Sigmoid colon (tissue), 7 donors: ENCODE measurements around the gene EFHD2. TPM values are rescaled to one million over a fixed set of nuclear protein-coding genes. Genes with fewer than 3 reads are reported as not detected.

Experiments
- DNase-seq: peaks from one replicate; pipeline ENCODE4 v3.0.0-alpha.2; 2019
- H3K27ac ChIP-seq, 4 donors: fragments of 200-600 bp; sonication (generic); one replicate each; pipeline ENCODE4 v1.5.1; 2016 to 2019; ENCODE audit warnings: mild to moderate bottlenecking in 1 of 4
- H3K27me3 ChIP-seq, 3 donors: fragments of 200-600 bp; sonication (generic); one replicate each; pipeline ENCODE4 v1.5.1; 2019; ENCODE audit warnings: mild to moderate bottlenecking in 1 of 3
- H3K36me3 ChIP-seq, 4 donors: fragments of 200-600 bp; sonication (generic); one replicate each; pipeline ENCODE4 v1.5.1; 2016 to 2019
- H3K4me1 ChIP-seq, 4 donors: fragments of 200-600 bp; sonication (generic); one replicate each; pipeline ENCODE4 v1.5.1; 2017 to 2019
- H3K4me3 ChIP-seq, 4 donors: fragments of 200-600 bp; sonication (generic); one replicate each; pipeline ENCODE4 v1.5.1; 2017 to 2019; ENCODE audit warnings: mild to moderate bottlenecking in 2 of 4, moderate library complexity in 1 of 4
- H3K9me3 ChIP-seq, 4 donors: fragments of 200-600 bp in 3 of 4; sonication (generic) in 3 of 4; one replicate each; pipeline versions ENCODE4 v1.5.1 to v1.6.1; 2013 to 2019
- CTCF ChIP-seq, 4 experiments: fragments of 450-650 bp in 3 of 4; fragments of 200-600 bp in 1 of 4; IDR thresholded peaks; one replicate each; pipeline ENCODE4 v1.5.1; 2016 to 2019; ENCODE audit warnings: antibody characterized with exemption in 4 of 4, mild to moderate bottlenecking in 3 of 4, moderate library complexity in 2 of 4
- EP300 ChIP-seq, 4 donors: sonication (generic); formaldehyde crosslinking; IDR thresholded peaks; one replicate each; pipeline ENCODE4 v1.6.1; 2017; ENCODE audit warnings: antibody characterized with exemption in 4 of 4
- POLR2A ChIP-seq, 2 donors: fragments of 450-650 bp; IDR thresholded peaks; one replicate each; pipeline ENCODE4 v1.6.1; 2016; ENCODE audit warnings: antibody characterized with exemption in 2 of 2, mild to moderate bottlenecking in 2 of 2, moderate library complexity in 2 of 2
- POLR2AphosphoS5 ChIP-seq, 4 donors: sonication (generic); formaldehyde crosslinking; IDR thresholded peaks; one replicate each; pipeline ENCODE4 v1.6.1; 2017; ENCODE audit warnings: antibody characterized with exemption in 4 of 4
- WGBS, 2 donors: extraction: QIAGEN DNeasy Blood & Tissue Kit; methylation state at CpG; one replicate each; pipeline ENCODE4 v1.1.7; 2013; 5-methylcytosine and 5-hydroxymethylcytosine counted together
- intact Hi-C: fragments of 100-400 bp; cut with DNase I; formaldehyde crosslinking; loops from one replicate; pipeline ENCODE4 v1.15.1; 2023
- polyA plus RNA-seq, 3 donors: library from polyadenylated mRNA; stranded (reverse); fragments of 200-250 nt; gene quantifications; one replicate each; pipeline ENCODE4 v1.2.3, GENCODE V29; 2013
- total RNA-seq, 4 donors: library from RNA; depleted of rRNA; stranded (reverse); fragments of >200 nt; gene quantifications; one replicate each; pipeline ENCODE4 v1.1.0, GENCODE V29; 2016
- donor health status: healthy with polysubstance abuse.
- donor health status: Bipolar disorder and iron deficiency.
- donor health status: healthy.

EFHD2 gene
- total and polyA plus RNA-seq, 7 donors: 32.7 to 181 (median 47.4) TPM

- Histone ChIP-seq H3K36me3 (no peaks in the 10 kb centered on the region), H3K9me3 (no peaks in the 10 kb centered on the region), H3K4me3 (no peak overlapping the region), H3K27me3 (peaks cover 0 to 4% (median 0%) of the 10 kb centered on the region in 3 donors), H3K27ac (no peak overlapping the region), H3K4me1 (peaks cover 0 to 7% (median 0%) of the 10 kb centered on the region in 4 donors)
- 91 to 94% methylated on average over 3 of the region's 3 CpGs for WGBS, 2 donors
- no peak for DNase-seq
- intact Hi-C loops: no loop called here
- TF ChIP-seq POLR2A (IDR thresholded peaks at IDR 0.05) (no peak), POLR2AphosphoS5 (IDR thresholded peaks at IDR 0.05) (no peak), CTCF (IDR thresholded peaks at IDR 0.05) (no peak), EP300 (IDR thresholded peaks at IDR 0.05) (no peak)
Observed at GRCh38 chr1:15448877-15449462, 39.3 kb downstream of the EFHD2 start.

GRCh38 chr1:15449567-15449966 is 39.9 kb downstream of the EFHD2 start:
- H3K27me3 ChIP-seq: peaks cover 0 to 4% (median 0%) of the 10 kb centered on the region in 3 donors
- no peaks in the 10 kb centered on the region for H3K36me3 ChIP-seq
- no peak overlapping the region for H3K4me3 ChIP-seq
- peaks cover 0 to 7% (median 0%) of the 10 kb centered on the region in 4 donors for H3K4me1 ChIP-seq
- no peaks in the 10 kb centered on the region for H3K9me3 ChIP-seq
- TF ChIP-seq POLR2A (IDR thresholded peaks at IDR 0.05): no peak
- TF ChIP-seq CTCF (IDR thresholded peaks at IDR 0.05): no peak
- TF ChIP-seq POLR2AphosphoS5 (IDR thresholded peaks at IDR 0.05): no peak
- TF ChIP-seq EP300 (IDR thresholded peaks at IDR 0.05): no peak
- H3K27ac ChIP-seq: no peak overlapping the region
- intact Hi-C loops: no loop called here
- DNase-seq: no peak
- WGBS, 2 donors: 70 to 83% methylated on average over 3 of the region's 3 CpGs

GRCh38 chr1:15451014-15451722 is 41.5 kb downstream of the EFHD2 start:
- peaks cover 0 to 7% (median 0%) of the 10 kb centered on the region in 4 donors for H3K4me1 ChIP-seq
- H3K27me3 ChIP-seq: peaks cover 0 to 4% (median 0%) of the 10 kb centered on the region in 3 donors
- no peaks in the 10 kb centered on the region for H3K36me3 ChIP-seq
- TF ChIP-seq POLR2AphosphoS5 (IDR thresholded peaks at IDR 0.05): no peak
- TF ChIP-seq EP300 (IDR thresholded peaks at IDR 0.05): no peak
- TF ChIP-seq CTCF (IDR thresholded peaks at IDR 0.05): no peak
- no peak for TF ChIP-seq POLR2A (IDR thresholded peaks at IDR 0.05)
- H3K27ac ChIP-seq: no peak overlapping the region
- H3K9me3 ChIP-seq: no peaks in the 10 kb centered on the region
- 83 to 91% methylated on average over 6 of the region's 6 CpGs for WGBS, 2 donors
- no peak for DNase-seq
- no peak overlapping the region for H3K4me3 ChIP-seq
- intact Hi-C loops: no loop called here

- Histone ChIP-seq H3K36me3 (no peaks in the 10 kb centered on the region), H3K4me1 (peaks cover 0 to 7% (median 0%) of the 10 kb centered on the region in 4 donors), H3K27ac (no peak overlapping the region), H3K9me3 (no peaks in the 10 kb centered on the region), H3K27me3 (no peaks in the 10 kb centered on the region), H3K4me3 (no peak overlapping the region)
- TF ChIP-seq EP300 (IDR thresholded peaks at IDR 0.05) (no peak), POLR2A (IDR thresholded peaks at IDR 0.05) (no peak), POLR2AphosphoS5 (IDR thresholded peaks at IDR 0.05) (no peak), CTCF (IDR thresholded peaks at IDR 0.05) (no peak)
- WGBS, 2 donors: 89 to 91% methylated on average over 1 of the region's 1 CpG
- no peak for DNase-seq
- intact Hi-C loops: no loop called here
Observed at GRCh38 chr1:15452216-15452615, 42.5 kb downstream of the EFHD2 start.
